PC-3 (cell line): ENCODE measurements around the gene USO1.

Experiments used
- EZH2 ChIP-seq: fragments of 300-600 bp; sonication (generic); IDR thresholded peaks from one replicate; pipeline ENCODE4 v1.6.1; 2017; ENCODE audit warnings: antibody characterized with exemption, mild to moderate bottlenecking, low read length; ENCODE audit not compliant: unreplicated experiment
- TF ChIP-seq, protein P1 (sequence below): fragments of 300-600 bp; sonication (generic); conservative IDR thresholded peaks from 2 replicates; pipeline ENCODE4 v1.5.1; 2017; ENCODE audit warnings: antibody characterized with exemption, low read depth, mild to moderate bottlenecking, low read length

DNA sequence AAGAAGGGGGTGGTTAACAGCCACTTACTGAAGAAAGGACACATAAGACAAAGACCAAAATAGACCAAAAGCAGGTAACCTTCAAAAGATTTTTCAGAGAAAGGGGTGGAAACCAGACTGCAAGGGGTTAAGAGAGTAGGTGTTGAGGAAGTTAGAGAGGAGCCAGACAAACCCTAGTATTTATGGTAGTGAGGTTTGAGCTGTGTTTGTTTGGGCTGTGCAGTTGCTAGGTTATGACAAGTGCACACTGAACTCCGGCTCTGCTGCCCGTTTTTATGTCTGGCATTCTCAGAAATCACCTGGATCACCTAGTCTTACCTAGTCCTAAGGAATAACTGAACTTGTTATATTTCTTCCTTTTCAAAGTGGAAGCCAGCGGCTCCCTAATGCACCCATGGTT, 28.3 kb upstream of the USO1 start:
- no peak for TF ChIP-seq EZH2
- TF ChIP-seq, protein P1, sequence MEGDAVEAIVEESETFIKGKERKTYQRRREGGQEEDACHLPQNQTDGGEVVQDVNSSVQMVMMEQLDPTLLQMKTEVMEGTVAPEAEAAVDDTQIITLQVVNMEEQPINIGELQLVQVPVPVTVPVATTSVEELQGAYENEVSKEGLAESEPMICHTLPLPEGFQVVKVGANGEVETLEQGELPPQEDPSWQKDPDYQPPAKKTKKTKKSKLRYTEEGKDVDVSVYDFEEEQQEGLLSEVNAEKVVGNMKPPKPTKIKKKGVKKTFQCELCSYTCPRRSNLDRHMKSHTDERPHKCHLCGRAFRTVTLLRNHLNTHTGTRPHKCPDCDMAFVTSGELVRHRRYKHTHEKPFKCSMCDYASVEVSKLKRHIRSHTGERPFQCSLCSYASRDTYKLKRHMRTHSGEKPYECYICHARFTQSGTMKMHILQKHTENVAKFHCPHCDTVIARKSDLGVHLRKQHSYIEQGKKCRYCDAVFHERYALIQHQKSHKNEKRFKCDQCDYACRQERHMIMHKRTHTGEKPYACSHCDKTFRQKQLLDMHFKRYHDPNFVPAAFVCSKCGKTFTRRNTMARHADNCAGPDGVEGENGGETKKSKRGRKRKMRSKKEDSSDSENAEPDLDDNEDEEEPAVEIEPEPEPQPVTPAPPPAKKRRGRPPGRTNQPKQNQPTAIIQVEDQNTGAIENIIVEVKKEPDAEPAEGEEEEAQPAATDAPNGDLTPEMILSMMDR: no peak
